HG03039 (cell line): Measurements from ENCODE around the gene PREX1.
A peak's percentile ranks its signal among the peaks of the same experiment; 100 is the strongest.

Experiments used
- ATAC-seq: cut with Tn5 transposase; IDR thresholded peaks from one replicate; pipeline ENCODE4 v1.9.1; 2021; ENCODE audit warnings: mild to moderate bottlenecking, moderate library complexity; ENCODE audit not compliant: unreplicated experiment

PREX1 gene

DNA sequence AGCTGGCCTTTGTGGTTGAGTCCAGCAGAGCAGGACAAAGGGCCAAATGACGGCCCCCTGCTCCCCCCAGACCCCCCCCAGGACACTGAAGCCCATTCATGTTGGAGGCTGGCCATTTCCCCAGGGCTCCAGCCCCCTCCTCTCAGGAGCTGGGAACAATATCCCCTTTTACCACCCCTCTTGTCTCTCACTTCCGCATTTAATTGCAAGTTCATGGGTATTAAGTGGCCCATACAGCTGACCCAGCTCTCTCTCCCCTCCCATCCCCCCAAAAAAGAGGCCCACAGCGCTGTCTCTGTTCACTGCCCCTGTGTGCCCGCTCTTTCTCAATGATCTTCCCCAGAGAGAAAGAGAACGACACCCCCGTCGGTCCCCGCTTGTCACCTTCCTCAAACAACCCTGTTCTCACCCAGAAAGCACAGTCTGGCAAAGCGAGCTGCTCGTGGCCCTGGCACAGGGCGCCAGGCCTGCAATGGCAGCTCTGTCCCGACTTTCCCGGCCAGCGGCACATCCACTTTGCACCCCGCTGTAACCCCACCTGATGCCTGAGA lies 30.4 kb downstream of the PREX1 start:
- no peak for ATAC-seq

- ATAC-seq = no peak
Measured at GRCh38 chr20:48795732-48796131, 32.1 kb downstream of the PREX1 start.

DNA sequence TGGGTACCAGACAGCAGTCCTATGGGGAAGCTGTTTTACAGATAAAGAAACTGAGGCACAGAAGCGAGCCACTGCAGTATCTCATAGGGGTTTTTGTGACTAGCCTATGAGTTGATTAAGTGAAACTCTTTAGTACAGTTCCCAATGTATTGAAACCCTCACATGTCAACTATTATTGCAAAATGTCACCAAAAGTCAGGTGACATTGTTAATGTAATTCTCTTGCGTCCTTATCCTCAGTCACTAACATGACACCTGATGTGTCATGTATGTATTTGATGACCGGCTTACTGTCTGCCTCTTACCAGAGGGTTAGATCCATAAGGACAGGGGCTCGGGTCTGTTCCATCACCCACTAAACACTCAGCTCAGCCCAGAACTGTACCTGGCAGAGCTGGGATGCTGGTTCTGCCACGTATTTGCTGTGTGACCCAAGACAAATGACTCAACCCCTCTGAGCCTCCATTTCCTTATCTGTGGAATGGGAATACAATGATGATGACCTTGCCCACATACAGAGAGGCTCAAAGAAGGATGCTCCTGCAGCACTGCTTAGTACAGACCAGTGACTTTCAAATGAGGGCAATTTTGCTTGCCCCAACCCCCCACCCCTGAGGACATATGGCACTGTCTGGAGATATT lies 32.9 kb downstream of the PREX1 start:
- ATAC-seq = no peak

- ATAC-seq = no peak
Measured at GRCh38 chr20:48794360-48794759, 33.4 kb downstream of the PREX1 start.

GRCh38 chr20:48793776-48794175 lies 34.0 kb downstream of the PREX1 start:
- ATAC-seq = no peak

DNA sequence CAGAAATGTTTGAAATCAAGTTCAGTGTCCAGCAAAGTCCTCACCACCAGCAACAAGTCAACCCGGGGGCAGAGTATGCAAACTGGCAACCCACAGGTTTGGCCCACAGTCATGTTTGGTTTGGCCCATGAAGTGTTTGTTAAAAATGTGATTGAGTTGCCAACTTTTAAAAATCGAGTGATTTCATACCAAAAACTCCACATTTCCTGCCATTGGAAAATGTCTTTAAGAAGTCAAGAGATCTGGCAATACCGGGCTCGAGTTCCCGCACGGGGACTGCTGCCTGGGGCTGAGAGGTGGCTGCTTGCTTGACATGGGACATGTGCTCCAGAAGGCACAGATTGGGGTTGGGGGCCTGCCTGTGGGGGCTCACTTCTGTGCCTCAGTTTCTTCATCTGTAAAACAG lies 36.1 kb downstream of the PREX1 start:
- no peak for ATAC-seq

DNA sequence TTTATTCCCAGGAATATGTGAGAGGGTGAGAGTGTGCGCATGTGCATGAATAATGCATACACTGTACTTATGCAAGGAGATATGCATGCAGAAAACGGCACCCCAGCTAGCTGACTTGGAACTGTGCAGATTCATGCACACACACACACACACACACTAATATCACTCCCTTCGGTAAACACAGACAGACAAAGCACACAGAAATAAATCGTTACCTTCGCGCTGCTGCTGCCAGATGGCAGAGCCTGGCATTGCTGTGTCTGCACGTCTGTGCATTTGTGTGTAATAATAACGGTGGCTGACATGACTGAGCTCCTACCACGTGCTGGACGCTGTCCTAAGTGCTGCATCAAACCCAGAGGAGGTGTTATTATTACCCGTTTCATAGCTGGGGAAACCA lies 36.8 kb downstream of the PREX1 start:
- ATAC-seq = no peak

GRCh38 chr20:48790473-48791003 lies 37.3 kb downstream of the PREX1 start:
- no peak for ATAC-seq

GRCh38 chr20:48789781-48790472 lies 37.9 kb downstream of the PREX1 start:
- ATAC-seq = no peak

- peak; percentile 16 for ATAC-seq
Measured at GRCh38 chr20:48789185-48789668, 38.6 kb downstream of the PREX1 start.

DNA sequence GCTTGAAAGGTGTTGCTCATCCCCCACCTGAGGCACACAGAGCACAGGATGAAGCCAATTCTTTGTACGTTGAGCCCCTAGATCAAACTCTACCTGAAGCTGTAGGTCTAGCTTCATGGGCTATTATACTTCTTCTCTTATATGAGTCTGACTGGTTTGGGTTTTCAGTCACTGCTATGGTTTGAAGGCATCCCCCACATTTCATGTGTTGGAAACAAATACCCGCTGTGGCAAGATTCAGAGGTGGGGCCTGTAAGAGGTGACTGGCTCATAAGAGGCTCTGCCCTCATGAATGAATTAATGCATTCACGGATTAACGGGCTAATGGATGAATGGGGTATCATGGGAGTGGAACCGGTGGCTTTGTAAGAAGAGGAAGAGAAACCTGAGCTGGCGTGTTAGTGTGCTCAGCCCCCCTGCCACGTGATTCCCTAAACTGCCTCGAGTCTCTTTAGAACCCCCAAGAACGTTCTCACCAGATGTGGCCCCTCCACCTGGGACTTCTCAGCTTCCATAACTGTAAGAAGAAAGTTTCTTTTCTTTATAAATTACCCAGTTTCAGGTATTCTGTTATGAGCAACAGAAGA lies 39.2 kb downstream of the PREX1 start:
- ATAC-seq = peak; percentile 29

DNA sequence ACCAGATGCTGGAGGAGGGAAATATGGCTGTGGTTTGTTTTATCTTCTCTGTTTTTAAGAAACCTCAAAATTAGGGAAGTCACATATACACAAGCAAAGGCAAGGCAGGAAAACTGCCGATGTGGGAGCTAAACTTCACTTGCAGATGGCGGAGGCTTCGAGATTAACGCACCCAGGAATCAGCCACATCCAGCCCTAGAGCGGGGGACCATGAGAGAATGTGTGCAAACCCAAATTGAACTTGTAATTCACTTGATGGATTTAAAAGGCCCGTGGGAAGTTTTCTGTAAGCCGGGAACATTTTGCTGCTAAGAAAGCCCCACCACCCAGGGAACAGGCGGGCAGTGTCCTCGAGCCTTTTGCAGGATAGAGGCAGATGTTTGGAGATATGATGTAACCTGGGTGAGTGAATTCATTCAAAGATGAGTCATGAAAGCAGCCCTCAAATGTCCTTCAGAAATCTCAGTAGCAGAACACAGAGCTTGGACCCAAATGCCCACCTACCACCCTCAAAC lies 39.9 kb downstream of the PREX1 start:
- ATAC-seq = no peak

GRCh38 chr20:48786951-48787705 lies 40.7 kb downstream of the PREX1 start:
- no peak for ATAC-seq

GRCh38 chr20:48785801-48786200 lies 42.0 kb downstream of the PREX1 start:
- no peak for ATAC-seq

DNA sequence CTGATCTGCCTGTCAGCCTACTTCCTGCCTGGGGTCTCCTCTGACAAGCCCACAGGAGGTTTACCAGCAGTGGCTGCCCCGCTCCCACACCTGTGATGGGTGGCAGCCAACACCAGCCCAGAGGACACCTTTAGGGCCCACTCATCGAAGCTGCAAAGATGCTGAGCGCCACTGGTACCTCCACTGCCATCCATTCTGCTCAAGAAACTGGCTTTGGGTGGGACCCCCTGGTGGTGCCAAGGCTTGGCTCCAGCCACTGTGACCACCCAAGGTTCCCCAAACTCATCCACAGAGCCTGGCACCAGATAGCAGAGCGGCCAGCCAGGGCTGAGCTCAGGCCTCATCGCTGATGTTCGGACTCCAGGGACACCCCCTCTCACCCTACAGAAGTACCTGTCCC lies 42.5 kb downstream of the PREX1 start:
- no peak for ATAC-seq

DNA sequence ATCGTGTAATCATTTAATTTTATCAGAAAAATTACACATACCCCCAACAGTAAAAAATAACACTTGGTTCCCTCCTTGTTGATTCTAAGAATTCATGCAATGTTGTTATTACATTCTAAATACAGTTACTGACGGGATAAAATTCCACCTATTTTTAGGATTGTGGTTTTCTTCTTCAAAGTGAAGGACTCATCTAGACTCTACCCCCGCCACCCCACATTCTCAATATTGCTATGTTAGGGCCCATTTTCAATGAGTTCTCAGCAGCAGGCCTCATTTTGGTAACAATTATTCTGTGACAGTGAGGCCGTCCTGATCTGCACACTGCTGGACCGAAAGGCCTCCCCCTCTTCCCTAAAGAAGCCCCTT lies 43.5 kb downstream of the PREX1 start:
- ATAC-seq = no peak

DNA sequence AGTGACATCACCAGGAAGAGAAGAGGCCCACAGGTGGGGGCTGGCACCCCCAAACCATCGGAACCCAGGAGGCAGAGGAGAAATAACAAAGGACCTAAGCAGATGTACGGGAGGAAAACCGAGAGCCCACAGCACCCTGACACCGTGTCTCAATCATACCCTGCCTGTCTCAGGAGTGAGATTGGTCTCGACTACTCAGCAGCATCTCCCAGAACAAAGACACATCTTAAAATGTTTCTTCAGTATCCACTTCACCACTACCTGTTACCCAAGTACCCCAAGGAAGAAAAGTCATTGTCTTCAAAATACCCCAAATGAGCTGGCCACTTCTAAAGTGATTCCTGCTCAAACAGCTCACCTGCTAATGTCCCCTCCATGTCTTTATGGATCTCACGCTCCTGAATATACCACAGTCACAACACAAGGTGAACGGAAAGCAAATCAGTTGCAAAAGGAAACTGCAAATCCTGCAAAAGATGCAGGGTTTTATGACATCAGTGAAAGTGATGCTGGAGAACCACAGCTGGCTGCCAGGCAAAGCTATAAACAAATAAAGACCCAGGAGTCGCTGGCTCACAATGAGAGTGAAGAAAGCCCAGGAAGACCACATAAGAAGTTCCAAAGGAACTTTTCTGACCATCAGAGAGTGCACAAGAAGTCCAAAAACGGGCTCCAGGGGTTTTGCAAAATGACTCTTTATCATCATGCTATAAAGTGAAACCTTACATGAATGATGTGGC lies 44.1 kb downstream of the PREX1 start:
- no peak for ATAC-seq

DNA sequence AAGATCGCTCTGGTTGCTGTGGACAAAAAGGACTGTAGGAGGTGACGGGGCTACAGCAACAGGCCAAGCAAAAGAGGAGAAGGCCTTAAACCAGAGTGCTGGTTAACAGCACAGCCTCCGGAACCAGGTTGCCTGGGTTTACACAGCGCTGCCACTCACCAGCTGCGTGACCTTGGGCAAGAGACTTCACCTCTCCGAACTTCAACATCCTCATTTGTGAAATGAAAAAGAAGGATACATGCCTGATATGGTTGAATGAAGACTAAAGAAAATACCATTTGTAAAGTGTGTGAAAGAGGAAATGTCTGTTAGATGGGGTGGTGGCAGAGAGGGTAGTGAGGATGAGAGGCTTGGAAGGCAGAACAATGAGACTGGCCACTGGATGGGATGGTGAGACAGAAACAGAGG lies 44.9 kb downstream of the PREX1 start:
- ATAC-seq = no peak

DNA sequence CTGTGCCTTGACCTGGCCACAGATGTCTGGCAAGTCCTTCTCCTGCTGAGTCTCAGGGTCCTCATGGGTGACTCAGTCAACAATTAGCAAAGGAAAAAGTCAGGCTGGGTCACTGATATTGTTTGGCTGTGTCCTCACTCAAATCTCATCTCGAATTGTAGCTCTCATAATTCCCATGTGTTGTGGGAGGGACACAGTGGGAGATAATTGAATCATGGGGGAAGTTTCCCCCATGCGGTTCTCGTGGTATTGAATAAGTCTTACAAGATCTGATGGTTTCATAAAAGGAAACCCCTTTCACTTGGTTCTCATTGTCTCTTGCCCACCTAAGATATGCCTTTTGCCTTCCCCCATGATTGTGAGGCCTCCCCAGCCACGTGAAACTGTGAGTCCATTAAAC lies 45.7 kb downstream of the PREX1 start:
- no peak for ATAC-seq

GRCh38 chr20:48781634-48782033 lies 46.2 kb downstream of the PREX1 start:
- no peak for ATAC-seq
